HEK293T (cell line): ENCODE measurements around the gene PSPC1.

Experiments used
- BHLHE40 ChIP-seq: fragments of 450-650 bp; IDR thresholded peaks from 2 replicates; pipeline ENCODE4 v1.6.1; 2016; ENCODE audit warnings: mild to moderate bottlenecking, moderate library complexity, borderline replicate concordance
- LEF1 ChIP-seq: fragments of 450-650 bp; IDR thresholded peaks from 2 replicates; pipeline ENCODE4 v1.6.1; 2017; ENCODE audit warnings: mild to moderate bottlenecking, borderline replicate concordance
- SUZ12 ChIP-seq: fragments of 450-650 bp; IDR thresholded peaks from 2 replicates; pipeline ENCODE4 v1.6.1; 2016; ENCODE audit warnings: mild to moderate bottlenecking

DNA sequence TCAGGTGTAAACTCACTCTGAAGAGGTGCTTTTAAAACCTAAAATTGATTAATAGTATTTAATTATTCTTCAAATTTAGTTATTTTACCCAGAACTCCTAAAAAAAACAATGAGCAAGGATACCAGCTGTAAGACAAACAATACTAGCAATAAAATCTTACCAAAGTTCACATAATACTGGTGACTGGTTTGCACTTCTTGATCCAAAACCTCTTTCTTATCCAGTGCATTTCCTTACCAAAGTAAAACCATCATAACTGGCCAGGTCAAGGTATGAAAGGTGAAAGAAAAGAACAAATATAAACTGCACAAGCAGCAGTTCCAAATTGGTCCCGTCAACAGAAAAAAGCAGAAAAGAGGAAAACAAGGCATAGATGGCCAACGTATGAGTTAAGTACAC lies 62.7 kb downstream of the PSPC1 start:
- no peak for TF ChIP-seq LEF1
- no peak for TF ChIP-seq BHLHE40
- TF ChIP-seq SUZ12, result no peak
